HG02938 (cell line): ENCODE measurements around the gene RAD23A.

Experiments
- ATAC-seq: cut with Tn5 transposase; IDR thresholded peaks from one replicate; pipeline ENCODE4 v1.9.1; 2021; ENCODE audit warnings: mild to moderate bottlenecking, moderate library complexity; ENCODE audit not compliant: unreplicated experiment

RAD23A gene

GRCh38 chr19:12983542-12984142, 38.0 kb downstream of the RAD23A start:
- no peak for ATAC-seq

GRCh38 chr19:12984143-12984627, 38.5 kb downstream of the RAD23A start:
- ATAC-seq, result no peak

GRCh38 chr19:12984683-12985048, 39.0 kb downstream of the RAD23A start:
- no peak for ATAC-seq

GRCh38 chr19:12985049-12985776, 39.6 kb downstream of the RAD23A start:
- ATAC-seq, result no peak

- no peak for ATAC-seq
These were observed 41.1 kb downstream of the RAD23A start for GRCh38 chr19:12986726-12987125.

GRCh38 chr19:12987190-12987589, 41.5 kb downstream of the RAD23A start:
- ATAC-seq, result no peak

GRCh38 chr19:12987781-12988180, 42.1 kb downstream of the RAD23A start:
- ATAC-seq, result no peak

- ATAC-seq, result no peak
These were observed 44.8 kb downstream of the RAD23A start for GRCh38 chr19:12990431-12990830.

GRCh38 chr19:12990853-12991252, 45.2 kb downstream of the RAD23A start:
- ATAC-seq, result no peak

GRCh38 chr19:12991296-12991695, 45.6 kb downstream of the RAD23A start:
- no peak for ATAC-seq

- no peak for ATAC-seq
These were observed 47.1 kb downstream of the RAD23A start for GRCh38 chr19:12992729-12993128.

- ATAC-seq, result no peak
These were observed 47.9 kb downstream of the RAD23A start for GRCh38 chr19:12993562-12993961.

- no peak for ATAC-seq
These were observed 49.3 kb downstream of the RAD23A start, which contains the start of gene NFIX for GRCh38 chr19:12994701-12995595. Gene NFIX (plus strand): TSS chr19:12995475. CDS start chr19:12995838, 363 bp downstream.

- ATAC-seq, result no peak
These were observed 50.1 kb downstream of the RAD23A start for GRCh38 chr19:12995596-12996405.

GRCh38 chr19:12996406-12997094, 50.9 kb downstream of the RAD23A start:
- no peak for ATAC-seq

GRCh38 chr19:12997179-12997966, 51.7 kb downstream of the RAD23A start:
- no peak for ATAC-seq

- ATAC-seq, result no peak
These were observed 52.6 kb downstream of the RAD23A start for GRCh38 chr19:12997967-12998940.

- no peak for ATAC-seq
These were observed 55.5 kb downstream of the RAD23A start for GRCh38 chr19:13001166-13001501.
